Measurements from ENCODE around the gene MYPN.
A peak's percentile ranks its signal among the peaks of the same experiment; 100 is the strongest.
"Not testable (repeated sequence)": the region's sequence is repeated elsewhere in the genome, so short reads cannot be mapped to it uniquely, and the experiment has no call there.

The MYPN gene

DNA sequence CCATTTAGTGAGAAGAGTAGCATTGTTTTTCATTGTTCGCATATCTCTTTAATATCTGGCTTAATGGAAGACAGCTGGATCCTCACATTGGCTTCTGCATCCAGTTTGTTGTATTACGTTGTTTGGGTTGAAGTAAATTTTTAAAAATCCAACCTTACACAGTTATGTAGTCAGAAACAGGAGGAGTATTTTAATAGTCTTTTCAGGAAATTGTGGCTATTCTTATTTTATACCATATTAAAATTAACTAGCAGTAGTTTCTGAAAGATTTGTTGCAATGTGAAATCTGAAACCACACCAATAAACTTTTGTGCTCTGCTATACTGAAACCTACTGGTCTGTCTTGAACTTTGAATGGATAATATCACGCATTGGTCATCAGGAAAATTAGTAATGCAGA, 27.9 kb downstream of the MYPN start:
- DNase-seq (ENCODE audit: low read depth) = peak; percentile 61

DNA sequence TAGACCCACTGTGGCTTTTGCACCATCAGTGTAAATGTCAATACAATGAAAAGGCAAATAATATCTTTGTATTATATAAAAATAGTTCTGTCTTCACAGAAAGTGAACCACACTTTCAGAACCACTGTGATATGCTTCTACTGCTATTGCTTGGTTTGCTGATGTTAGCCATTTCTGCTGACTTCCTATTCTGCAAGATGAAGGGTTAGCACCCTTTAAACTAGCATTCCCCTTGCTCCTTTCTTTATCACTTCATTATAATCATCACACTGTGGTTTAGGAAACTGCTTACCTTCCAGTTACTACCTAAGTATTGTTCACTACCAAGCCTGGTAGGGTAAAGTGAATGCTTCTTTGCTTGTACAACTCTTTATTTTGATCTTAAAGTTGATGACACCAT, 29.2 kb downstream of the MYPN start:
- no peak for DNase-seq (ENCODE audit: low read depth)

DNA sequence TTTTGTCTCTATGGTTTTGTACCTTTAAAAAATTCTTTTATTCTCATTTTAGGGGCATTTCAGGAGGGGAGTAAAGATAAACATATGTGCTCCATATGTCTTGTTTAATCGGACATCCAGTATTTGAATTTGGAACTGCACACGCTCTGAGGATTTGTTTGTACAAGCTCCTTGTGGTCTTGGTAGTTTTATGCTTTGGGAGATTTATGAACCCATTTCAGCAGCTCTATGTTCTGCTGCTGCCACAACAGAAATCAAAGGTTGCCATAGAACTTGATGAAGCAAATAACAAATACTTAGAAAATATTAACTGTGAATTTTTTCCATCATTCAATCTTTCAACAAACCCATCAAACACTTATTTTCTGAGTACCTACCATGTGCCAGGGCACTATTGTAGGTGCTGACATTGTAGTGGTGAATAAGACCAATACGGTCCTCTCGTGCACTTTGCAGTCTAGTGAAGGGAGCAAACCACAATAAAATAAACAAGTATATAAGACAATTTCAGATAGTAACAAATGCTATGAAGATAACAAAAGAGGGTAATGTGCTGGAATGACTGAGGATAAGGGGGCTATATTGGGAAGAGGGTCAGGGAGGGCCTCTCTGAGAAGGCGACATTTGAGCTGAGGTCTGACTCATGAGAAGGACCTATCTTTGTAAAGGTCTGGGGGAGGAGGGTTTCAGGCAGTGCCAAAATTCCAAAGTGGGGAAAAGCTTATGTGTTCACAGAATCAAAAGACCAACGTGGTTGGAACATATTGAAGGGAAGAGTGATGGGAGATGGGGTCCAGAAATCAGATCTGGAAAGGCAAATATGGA, 30.4 kb downstream of the MYPN start:
- DNase-seq (ENCODE audit: low read depth) = no peak

DNA sequence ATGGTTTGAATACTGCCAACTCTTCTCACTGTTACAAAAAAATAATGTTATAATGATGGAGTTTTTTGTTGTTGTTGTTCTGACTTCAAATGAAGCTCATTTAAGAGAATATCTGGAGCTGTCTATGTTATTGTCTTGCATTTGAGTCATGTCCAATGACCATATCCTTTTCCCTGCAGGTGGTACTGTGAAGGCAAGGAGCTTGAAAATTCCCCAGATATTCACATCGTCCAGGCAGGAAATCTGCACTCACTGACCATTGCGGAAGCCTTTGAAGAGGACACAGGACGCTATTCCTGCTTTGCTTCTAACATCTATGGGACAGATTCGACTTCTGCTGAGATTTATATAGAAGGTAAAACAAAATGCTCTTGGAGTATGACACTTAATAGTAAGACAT, 33.5 kb downstream of the MYPN start:
- DNase-seq (ENCODE audit: low read depth) = no peak

DNA sequence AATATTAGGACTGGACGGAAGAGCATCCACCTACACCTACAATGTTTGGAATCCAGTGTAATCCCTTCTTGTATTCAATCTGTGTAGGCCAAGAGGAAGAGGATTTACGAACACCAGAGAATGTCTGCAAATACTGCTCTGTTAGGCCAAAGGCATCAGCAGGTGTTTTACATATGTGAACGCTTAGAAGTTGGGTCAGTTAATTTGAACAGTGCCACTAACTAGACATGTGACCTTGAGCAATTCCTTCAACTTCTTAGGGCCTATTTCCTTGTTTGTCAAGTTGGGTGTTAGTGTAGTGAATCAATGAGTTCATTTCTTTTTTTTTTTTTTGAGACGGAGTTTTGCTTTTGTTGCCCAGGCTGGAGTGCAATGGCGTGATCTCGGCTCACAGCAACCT, 35.4 kb downstream of the MYPN start:
- DNase-seq (ENCODE audit: low read depth) = no peak

DNA sequence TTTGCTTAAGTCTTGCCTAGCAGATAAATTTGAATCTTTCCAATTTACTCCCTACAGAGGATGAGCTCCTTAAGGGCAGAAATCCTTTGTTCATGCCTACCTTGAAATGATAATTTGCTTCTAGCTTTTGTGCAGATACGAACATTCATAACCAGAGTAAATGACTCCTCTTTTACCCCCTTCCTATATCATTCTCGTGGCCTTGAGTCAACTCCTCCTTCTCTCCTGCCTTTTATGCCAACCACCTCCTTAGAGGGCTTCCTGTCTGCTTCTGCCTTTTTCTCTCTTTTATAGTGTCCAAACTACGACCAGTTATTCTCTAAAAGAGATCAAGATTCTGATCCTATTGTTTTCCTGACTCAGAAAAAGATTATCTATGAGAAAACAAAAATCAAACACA, 36.4 kb downstream of the MYPN start:
- no peak for DNase-seq (ENCODE audit: low read depth)

DNA sequence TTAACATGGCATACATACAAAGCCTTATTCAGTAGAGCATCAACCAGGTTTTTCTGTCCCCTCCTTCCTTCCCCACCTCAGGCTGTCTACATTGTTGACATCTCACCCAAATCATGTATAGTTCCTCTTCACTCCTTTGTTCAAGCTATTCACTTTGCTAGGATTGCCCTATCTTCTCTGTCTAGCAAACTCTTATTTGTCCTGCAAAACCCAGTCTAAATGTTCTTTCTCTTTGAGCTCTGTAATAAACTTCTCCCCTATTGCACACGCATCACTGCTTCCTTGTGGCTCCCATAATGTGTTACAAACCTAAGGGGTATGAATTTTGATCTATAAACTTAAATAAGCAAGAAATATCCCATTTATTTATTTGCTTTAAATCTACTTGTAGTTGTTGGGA, 36.8 kb downstream of the MYPN start:
- no peak for DNase-seq (ENCODE audit: low read depth)

DNA sequence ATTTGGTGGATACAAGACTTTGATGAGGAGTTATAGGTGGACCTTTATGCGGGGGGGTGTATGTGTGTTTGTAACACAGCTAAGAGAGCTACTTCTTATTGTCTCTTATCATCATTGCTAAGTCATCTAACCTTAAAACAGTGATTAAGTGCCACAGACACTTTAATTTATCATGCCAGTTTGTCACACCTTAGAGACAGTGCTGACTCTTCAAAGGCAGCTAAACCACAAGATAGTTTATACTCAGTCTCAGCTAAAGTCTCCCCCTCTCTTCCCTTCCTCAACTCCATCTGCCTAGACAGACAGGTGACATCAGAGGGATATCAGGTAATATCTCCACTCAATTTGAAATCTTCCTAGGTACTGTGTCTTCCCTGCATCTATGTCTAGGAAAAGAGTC, 42.2 kb downstream of the MYPN start:
- DNase-seq (ENCODE audit: low read depth) = no peak

DNA sequence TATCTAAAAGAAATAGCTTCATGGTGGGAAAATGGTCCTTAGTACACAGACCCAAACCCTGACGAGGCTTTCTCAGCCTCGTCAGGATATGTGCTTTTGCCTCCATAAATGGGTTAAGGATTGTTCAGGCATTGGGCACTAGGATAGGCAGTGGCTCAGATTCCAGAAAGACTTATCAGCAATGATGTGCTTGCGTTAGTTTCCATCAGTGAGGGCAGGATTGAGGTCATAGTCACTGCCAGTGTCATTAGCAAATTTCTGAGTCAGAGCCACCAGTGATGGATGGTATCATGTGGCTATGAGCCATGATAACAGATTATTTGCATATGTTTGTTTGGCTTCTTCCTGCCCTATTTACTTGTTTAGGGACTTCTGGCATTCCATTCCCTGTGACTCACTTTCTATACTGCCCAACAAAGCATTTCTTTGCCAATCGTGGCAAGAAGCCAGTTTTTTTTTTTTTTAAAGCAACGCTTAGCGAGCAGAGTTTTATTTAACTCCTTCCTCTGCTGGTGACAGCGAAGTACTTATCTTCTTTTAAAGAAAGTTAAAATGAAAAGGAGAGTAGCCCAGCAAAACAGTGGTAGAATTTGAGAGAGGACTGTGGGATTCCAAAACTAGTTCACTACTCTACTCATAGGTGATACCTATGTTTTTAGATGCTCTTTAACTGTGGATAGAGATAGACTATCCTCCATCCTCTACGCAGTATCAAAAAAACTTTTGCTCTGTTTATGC, 44.4 kb downstream of the MYPN start:
- peak; percentile 99 for DNase-seq (ENCODE audit: low read depth)

DNA sequence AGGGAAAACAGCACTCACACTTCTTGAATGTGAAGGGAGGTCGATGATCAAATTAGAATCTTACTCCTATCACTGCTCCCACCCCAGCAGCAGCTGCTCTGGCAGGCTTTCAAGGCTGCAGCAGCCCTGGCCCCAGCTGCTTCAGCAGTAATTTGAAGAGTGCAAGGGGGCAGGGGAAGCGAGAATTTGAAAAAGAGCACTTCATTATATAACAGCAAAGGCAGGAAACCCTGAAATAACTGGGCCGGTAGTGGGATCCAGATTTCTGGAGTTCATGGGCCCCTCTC, 44.9 kb downstream of the MYPN start:
- no peak for DNase-seq (ENCODE audit: low read depth)

DNA sequence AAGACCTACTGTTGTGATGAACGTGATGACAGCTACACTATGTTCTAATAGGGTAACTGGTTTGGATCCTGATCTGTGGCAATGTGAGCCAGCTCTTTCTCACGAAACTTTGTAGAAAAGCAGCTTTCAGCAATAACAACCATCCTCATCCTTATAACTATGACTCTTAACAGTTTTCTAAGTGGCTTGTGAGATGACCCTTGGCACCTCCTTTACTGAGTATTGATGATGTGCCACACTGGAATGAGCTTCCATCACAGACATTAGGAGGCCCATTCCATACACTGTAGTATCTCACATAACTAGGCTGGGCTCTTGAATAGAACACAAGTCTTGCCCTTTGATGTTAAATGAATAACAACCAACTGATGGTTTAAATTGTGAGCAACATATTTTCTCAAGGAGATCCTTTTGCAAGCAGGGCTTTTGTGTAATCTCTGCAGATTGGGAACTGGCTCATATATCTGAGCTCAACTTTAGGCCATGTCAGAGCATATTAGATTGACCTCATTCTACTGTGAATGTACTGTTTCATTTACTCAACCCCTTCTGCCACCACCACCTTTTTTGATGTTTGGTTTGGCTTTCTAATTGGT, 46.4 kb downstream of the MYPN start:
- peak; percentile 81 for DNase-seq (ENCODE audit: low read depth)

DNA sequence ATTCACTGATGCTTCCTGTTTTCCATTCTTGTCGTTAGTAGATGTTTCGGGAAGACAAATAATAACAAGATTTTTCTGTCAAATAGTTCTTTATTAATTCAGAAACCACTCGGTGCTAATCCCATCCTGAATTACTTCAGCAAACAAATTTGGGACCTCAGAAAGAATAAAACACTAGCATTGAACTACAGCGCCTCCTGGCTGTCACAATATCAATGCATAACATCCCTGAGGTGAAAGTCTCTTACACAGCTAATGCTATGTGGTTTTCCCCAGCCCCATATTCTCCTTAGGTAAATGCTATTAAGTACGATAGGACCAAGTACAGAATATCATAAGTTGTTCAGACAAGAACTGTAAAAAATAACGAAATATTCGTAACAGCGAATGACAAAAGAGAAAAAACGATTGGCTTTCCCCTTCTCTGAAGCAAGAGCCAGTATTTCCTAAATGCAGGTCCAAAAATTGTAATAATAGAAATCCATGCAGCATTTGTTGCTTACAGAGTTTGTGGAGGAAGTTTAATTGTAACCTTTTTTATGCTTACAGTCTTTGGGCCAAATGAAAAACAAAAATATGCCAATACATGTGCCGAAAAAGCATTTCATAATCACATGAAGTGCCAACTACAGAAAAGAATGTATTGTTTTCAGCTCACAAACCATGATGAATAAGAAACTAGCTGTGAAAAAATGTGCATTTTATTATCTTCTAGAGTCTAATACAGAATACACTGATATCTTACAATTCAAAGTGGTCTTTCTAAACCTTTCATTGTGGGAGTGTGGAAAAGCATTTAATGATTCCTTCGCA, 47.3 kb downstream of the MYPN start:
- DNase-seq (ENCODE audit: low read depth) = peak; percentile 65

DNA sequence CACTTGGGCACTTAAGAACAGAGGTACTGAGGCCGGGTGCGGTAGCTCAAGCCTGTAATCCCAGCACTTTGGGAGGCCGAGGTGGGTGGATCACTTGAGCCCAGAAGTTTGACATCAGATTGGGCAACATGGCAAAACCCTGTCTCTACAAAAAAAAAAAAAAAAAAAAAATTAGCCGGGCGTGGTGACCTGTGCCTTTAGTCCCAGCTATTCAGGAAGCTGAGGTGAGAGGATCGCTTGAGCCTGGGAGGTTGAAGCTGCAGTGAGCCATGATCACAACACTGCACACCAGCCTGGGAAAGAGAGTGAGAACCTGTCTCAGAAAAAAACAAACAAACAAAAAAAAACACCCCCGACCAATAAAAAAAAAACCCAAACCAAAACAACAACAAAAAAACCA, 48.2 kb downstream of the MYPN start:
- not testable (repeated sequence) for DNase-seq (ENCODE audit: low read depth)

DNA sequence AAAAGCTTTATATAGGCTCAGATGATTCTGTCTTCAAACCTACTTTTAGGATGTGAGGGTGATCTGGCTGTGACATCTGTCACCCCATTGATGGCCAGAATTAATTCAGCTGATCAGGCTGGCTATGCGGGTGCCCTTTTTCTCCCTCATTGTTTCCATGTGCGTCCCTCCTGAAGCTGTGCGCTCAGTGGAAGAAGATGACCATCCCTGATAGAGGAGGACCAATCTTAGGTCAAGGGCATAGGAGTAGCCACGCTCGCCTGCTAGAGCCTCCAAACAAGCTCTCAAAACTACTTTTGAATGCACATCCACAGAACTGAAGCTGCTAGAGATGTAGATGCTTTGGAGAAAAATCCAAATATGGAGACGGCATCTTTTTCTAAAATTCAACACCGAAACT, 48.7 kb downstream of the MYPN start:
- no peak for DNase-seq (ENCODE audit: low read depth)

DNA sequence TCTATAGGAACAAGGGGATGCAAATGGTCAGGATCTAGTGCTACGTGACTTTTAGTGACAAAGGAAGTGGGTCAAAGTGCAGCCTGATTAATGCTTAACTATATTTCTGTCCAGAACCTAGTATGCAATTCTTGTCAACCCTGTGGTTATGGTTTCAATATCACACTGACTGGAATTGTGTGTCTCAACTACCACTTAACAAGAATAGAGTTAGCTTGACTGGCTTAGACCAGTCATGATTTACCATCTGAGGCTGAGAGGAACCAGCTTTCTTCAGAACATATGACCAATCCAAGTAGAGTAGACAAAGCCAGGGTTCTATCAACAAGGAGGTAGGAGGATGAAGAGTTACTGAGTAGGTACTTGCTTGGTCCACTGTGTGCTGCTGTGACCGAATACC, 54.4 kb downstream of the MYPN start:
- DNase-seq (ENCODE audit: low read depth) = peak; percentile 33

DNA sequence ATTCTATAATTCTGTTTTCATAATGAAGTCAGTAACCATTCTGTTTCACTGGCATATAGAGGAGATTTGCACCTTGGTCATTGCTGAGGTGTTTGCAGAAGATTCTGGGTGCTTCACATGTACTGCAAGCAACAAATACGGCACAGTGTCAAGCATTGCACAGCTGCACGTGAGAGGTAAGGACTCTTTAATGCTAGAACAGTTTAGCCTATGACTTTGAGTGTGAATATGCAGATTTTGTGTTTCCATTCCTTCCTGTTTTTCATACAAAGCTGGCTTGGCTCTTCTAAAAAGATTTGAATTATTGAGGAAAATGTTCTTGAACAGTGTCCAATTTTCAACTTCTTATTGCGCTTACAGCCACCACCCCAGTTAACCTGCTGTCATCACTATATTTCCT, 56.4 kb downstream of the MYPN start:
- no peak for DNase-seq (ENCODE audit: low read depth)

DNA sequence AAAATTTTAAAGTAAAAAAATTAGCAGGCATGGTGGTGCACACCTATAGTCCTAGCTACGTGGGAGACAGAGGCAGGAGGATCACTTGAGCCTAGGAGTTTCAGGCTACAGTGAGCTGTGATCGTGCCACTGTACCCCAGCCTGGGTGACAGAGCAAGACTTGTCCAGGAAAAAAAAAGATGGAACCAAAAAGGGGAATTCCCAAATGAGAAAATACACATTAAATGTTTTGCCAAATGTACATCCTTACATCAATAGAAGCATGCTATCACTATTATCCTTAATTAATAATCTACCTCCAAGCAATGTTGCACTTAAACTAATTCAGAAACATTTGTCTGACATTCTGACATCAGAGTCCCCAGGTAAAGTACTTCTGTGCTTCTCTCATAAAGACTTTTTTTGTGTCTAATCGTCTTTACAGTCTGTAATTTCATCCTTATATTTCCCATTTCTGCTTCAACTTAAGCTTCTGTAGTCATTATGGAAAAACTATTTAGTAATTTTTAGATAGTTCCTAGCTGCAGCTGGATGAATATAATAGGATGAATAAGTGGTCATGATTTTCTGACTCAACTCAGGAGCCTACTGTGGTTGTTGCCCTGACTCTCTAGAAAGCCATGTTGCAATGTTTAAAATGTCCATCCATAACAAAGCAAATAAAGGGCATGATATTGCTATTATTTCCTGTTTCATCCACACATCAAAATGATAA, 57.7 kb downstream of the MYPN start:
- peak; percentile 32 for DNase-seq (ENCODE audit: low read depth)

DNA sequence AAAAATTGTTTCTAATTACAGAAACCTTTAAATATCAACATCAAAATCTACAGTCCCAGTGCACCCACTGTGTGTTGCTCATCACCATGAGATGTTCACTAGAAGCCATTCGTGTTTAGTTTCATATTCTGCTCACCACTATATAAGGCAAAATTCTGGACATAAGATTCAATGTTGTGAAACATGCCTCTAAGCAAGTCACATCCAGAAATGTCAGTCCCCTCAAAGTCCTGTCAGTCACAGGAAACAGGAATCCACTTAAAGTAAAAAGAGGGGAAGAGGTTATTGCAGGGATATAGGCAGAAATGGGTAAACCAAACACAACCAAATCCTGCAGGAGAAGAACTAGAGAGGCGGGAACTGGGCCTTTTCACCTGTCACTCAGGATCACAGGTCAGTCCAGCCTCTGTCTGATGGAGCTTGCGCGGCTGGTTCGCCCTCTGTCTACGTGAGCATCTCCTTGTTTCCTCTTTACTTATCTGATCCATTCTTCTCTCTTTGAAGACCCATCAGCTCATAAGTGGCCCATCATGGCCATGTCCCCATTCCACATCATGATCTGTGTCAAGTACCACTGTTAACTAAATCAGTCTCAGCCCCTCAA, 58.4 kb downstream of the MYPN start:
- DNase-seq (ENCODE audit: low read depth) = no peak

DNA sequence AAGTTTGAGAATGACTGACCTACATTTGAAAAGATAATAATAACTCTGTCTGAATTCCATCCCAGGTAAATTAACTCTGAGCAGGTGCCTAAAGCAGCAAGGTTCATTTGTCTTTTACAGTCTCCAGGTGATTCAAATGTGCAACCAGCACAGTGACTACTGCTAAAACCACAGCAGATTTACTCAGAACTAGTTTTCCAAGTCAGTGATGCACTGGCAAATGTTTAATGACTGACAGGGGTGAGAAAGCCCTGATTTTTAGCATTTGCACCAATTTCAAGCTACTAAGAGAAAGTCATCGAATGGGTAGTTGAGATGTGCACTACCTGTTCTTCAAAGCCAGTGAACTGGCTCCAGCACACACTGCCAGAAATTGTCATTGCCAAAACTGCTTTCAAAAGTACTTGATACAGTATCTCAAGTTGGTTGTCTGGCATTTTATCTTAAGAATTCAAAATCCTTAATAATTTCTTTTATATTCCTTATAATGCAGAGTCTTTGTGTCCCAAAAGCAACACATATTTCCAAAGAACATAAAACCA, 62.3 kb downstream of the MYPN start:
- DNase-seq (ENCODE audit: low read depth) = no peak

DNA sequence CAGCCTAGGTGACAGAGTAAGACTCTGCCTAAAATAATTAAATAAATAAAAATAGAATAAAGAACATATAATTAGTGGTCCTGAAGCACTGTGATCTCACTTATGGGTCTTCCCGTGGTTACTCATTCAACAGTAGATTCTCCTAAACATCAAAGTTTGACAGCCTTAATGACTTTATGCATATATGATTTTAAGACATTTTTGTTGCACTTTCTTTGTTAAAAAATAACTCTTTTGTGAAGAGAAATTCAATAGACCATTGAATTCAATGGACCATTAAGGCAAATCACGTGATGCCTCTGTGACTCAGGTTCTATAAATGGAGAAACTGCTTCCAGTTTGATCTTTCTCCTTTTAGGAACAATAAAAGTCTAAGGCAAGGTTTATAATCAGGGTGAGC, 63.0 kb downstream of the MYPN start:
- DNase-seq (ENCODE audit: low read depth) = no peak

DNA sequence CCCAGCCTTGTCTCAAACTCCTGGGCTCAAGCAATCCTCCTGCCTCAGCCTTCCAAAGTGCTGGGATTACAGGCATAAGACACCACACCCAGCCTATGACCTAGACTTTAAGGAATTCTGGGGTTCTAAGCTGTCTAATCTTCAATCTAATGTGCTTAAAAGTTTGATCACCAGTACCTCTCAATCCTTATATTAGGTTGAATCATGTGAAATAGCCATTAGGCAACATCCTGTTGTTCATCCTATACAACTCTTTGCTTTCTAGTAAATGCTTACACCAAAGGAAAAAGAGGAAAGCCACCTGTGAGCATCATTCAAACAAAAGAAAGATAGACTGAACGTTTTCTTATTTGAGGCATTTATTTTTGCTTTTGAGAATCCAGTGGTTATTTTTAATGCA, 66.7 kb downstream of the MYPN start:
- DNase-seq (ENCODE audit: low read depth) = no peak
